Measurements from ENCODE around the gene PNPLA3.

The PNPLA3 gene

GRCh38 chr22:43983808-43984207 lies 60.2 kb downstream of the PNPLA3 start:
- no peak for TF ChIP-seq CTCF (IDR thresholded peaks at IDR 0.05)

GRCh38 chr22:43985532-43985931 lies 61.9 kb downstream of the PNPLA3 start:
- TF ChIP-seq CTCF (IDR thresholded peaks at IDR 0.05) = no peak
- Histone ChIP-seq H3K4me3 (ENCODE audit: low read depth in 1 of 2, low read length in 1 of 2) (no peak overlapping the region), H3K9me3 (no peaks in the 10 kb centered on the region), H3K27me3 (no peaks in the 10 kb centered on the region), H3K4me1 (ENCODE audit: control insufficient read depth in 1 of 2, insufficient read depth in 1 of 2, low read depth in 1 of 2, low read length in 1 of 2) (no peaks in the 10 kb centered on the region), H3K36me3 (peaks cover 88% of the 10 kb centered on the region), H3K27ac (no peak overlapping the region)

More at GRCh38 chr22:43983808-43984207, 60.2 kb downstream of the PNPLA3 start:
- H3K27me3 ChIP-seq = no peaks in the 10 kb centered on the region
- peaks cover 88% of the 10 kb centered on the region for H3K36me3 ChIP-seq
- H3K9me3 ChIP-seq = no peaks in the 10 kb centered on the region
- no peaks in the 10 kb centered on the region for H3K4me1 ChIP-seq (ENCODE audit: control insufficient read depth in 1 of 2, insufficient read depth in 1 of 2, low read depth in 1 of 2, low read length in 1 of 2)
- H3K4me3 ChIP-seq (ENCODE audit: low read depth in 1 of 2, low read length in 1 of 2) = no peak overlapping the region
- H3K27ac ChIP-seq = no peak overlapping the region

GRCh38 chr22:43988116-43988820 lies 64.7 kb downstream of the PNPLA3 start:
- H3K36me3 ChIP-seq = peaks cover 85% of the 10 kb centered on the region
- no peak overlapping the region for H3K27ac ChIP-seq
- H3K27me3 ChIP-seq = no peaks in the 10 kb centered on the region
- no peaks in the 10 kb centered on the region for H3K4me1 ChIP-seq (ENCODE audit: control insufficient read depth in 1 of 2, insufficient read depth in 1 of 2, low read depth in 1 of 2, low read length in 1 of 2)
- no peak overlapping the region for H3K4me3 ChIP-seq (ENCODE audit: low read depth in 1 of 2, low read length in 1 of 2)
- H3K9me3 ChIP-seq = no peaks in the 10 kb centered on the region
- TF ChIP-seq CTCF (IDR thresholded peaks at IDR 0.05) = no peak

- Histone ChIP-seq H3K36me3 (peaks cover 78% of the 10 kb centered on the region), H3K4me1 (ENCODE audit: control insufficient read depth in 1 of 2, insufficient read depth in 1 of 2, low read depth in 1 of 2, low read length in 1 of 2) (no peaks in the 10 kb centered on the region), H3K27me3 (no peaks in the 10 kb centered on the region), H3K9me3 (no peaks in the 10 kb centered on the region), H3K4me3 (ENCODE audit: low read depth in 1 of 2, low read length in 1 of 2) (no peak overlapping the region), H3K27ac (no peak overlapping the region)
- TF ChIP-seq CTCF (IDR thresholded peaks at IDR 0.05) = no peak
These were observed 65.4 kb downstream of the PNPLA3 start for GRCh38 chr22:43988960-43989359.

GRCh38 chr22:43990044-43990443 lies 66.4 kb downstream of the PNPLA3 start:
- Histone ChIP-seq H3K4me1 (ENCODE audit: control insufficient read depth in 1 of 2, insufficient read depth in 1 of 2, low read depth in 1 of 2, low read length in 1 of 2) (no peaks in the 10 kb centered on the region), H3K9me3 (no peaks in the 10 kb centered on the region), H3K36me3 (peaks cover 68% of the 10 kb centered on the region), H3K27me3 (no peaks in the 10 kb centered on the region), H3K27ac (no peak overlapping the region), H3K4me3 (ENCODE audit: low read depth in 1 of 2, low read length in 1 of 2) (no peak overlapping the region)
- TF ChIP-seq CTCF (IDR thresholded peaks at IDR 0.05) = no peak
